ENCODE results near the gene EGLN2.
"Not testable (repeated sequence)": the region's sequence is repeated elsewhere in the genome, so short reads cannot be mapped to it uniquely, and the experiment has no call there.

Gene EGLN2

GRCh38 chr19:40776932-40777644, 21.9 kb upstream of the EGLN2 start:
- peak; percentile 41 to 97 (median 81) for DNase-seq

- DNase-seq = no peak
Observed at GRCh38 chr19:40777645-40777936, 21.4 kb upstream of the EGLN2 start.

GRCh38 chr19:40777937-40778705, 20.9 kb upstream of the EGLN2 start, which contains the start of gene RAB4B:
TSS of gene RAB4B (plus strand) at chr19:40778247. CDS start at chr19:40778376, 129 bp downstream.
- DNase-seq = peak; percentile 100

- no peak for DNase-seq
Observed at GRCh38 chr19:40778706-40779284, 20.2 kb upstream of the EGLN2 start.

GRCh38 chr19:40780582-40780981, 18.4 kb upstream of the EGLN2 start:
- no peak for DNase-seq

GRCh38 chr19:40781140-40781539, 17.9 kb upstream of the EGLN2 start:
- DNase-seq = no peak

- DNase-seq = no peak
Observed at GRCh38 chr19:40783711-40784110, 15.3 kb upstream of the EGLN2 start.

- DNase-seq = not testable (repeated sequence)
Observed at GRCh38 chr19:40784146-40784545, 14.8 kb upstream of the EGLN2 start.

- peak in 1 of 5 experiments; percentile 30 for DNase-seq
Observed at GRCh38 chr19:40785526-40785925, 13.5 kb upstream of the EGLN2 start.

GRCh38 chr19:40786060-40787037, 12.6 kb upstream of the EGLN2 start:
- DNase-seq = no peak

- no peak for DNase-seq
Observed at GRCh38 chr19:40791349-40791748, 7.6 kb upstream of the EGLN2 start.

GRCh38 chr19:40791996-40792395, 7.0 kb upstream of the EGLN2 start:
- DNase-seq = no peak

GRCh38 chr19:40797166-40797962, 1.6 kb upstream of the EGLN2 start:
- no peak for DNase-seq

- DNase-seq = peak; percentile 39 to 92 (median 56)
Observed at GRCh38 chr19:40797963-40798682, 868 bp upstream of the EGLN2 start.

GRCh38 chr19:40799558-40800338, 757 bp downstream of the EGLN2 start:
- DNase-seq = no peak

- peak in 1 of 5 experiments; percentile 30 for DNase-seq
Observed at GRCh38 chr19:40800339-40800996, 1.5 kb downstream of the EGLN2 start.

GRCh38 chr19:40800997-40801377, 2.0 kb downstream of the EGLN2 start:
- no peak for DNase-seq

GRCh38 chr19:40801426-40802299, 2.7 kb downstream of the EGLN2 start:
- no peak for DNase-seq
